Retina (tissue), 1 donor: ENCODE results near the gene SYT2.
"Not testable (repeated sequence)": the region's sequence is repeated elsewhere in the genome, so short reads cannot be mapped to it uniquely, and the experiment has no call there.

ENCODE experiments used
- DNase-seq: peaks from one replicate; pipeline ENCODE4 v3.0.0-alpha.2; 2016

SYT2 gene

GRCh38 chr1:202588503-202589189 lies 121.6 kb downstream of the SYT2 start:
- DNase-seq: no peak

- DNase-seq: no peak
These were observed 122.3 kb downstream of the SYT2 start for GRCh38 chr1:202587859-202588485.

GRCh38 chr1:202586871-202587270 lies 123.4 kb downstream of the SYT2 start:
- no peak for DNase-seq

GRCh38 chr1:202586018-202586821 lies 124.0 kb downstream of the SYT2 start:
- peak; percentile 47 for DNase-seq

- no peak for DNase-seq
These were observed 124.7 kb downstream of the SYT2 start for GRCh38 chr1:202585590-202585933.

GRCh38 chr1:202584707-202585589 lies 125.3 kb downstream of the SYT2 start:
- DNase-seq: no peak

GRCh38 chr1:202582350-202582749 lies 127.9 kb downstream of the SYT2 start:
- DNase-seq: not testable (repeated sequence)

- no peak for DNase-seq
These were observed 129.6 kb downstream of the SYT2 start for GRCh38 chr1:202580619-202581018.

- DNase-seq: no peak
These were observed 130.4 kb downstream of the SYT2 start for GRCh38 chr1:202579806-202580205.

GRCh38 chr1:202578565-202578964 lies 131.7 kb downstream of the SYT2 start:
- DNase-seq: no peak

GRCh38 chr1:202578001-202578504 lies 132.2 kb downstream of the SYT2 start:
- DNase-seq: no peak

GRCh38 chr1:202577381-202577780 lies 132.9 kb downstream of the SYT2 start:
- DNase-seq: no peak

- DNase-seq: no peak
These were observed 133.4 kb downstream of the SYT2 start for GRCh38 chr1:202576816-202577215.

GRCh38 chr1:202575918-202576653 lies 134.2 kb downstream of the SYT2 start:
- peak; percentile 40 for DNase-seq

GRCh38 chr1:202572867-202573266 lies 137.4 kb downstream of the SYT2 start:
- no peak for DNase-seq

GRCh38 chr1:202571719-202572339 lies 138.4 kb downstream of the SYT2 start:
- no peak for DNase-seq

GRCh38 chr1:202569393-202570322 lies 140.6 kb downstream of the SYT2 start:
- DNase-seq: peak; percentile 44

GRCh38 chr1:202568826-202569225 lies 141.4 kb downstream of the SYT2 start:
- no peak for DNase-seq

GRCh38 chr1:202568410-202568809 lies 141.8 kb downstream of the SYT2 start:
- no peak for DNase-seq

GRCh38 chr1:202567738-202568137 lies 142.5 kb downstream of the SYT2 start:
- no peak for DNase-seq
